Kidney capillary endothelial cell (primary cell): ENCODE data around the gene LDHD.

Source experiments
- DNase-seq: peaks from one replicate; pipeline ENCODE4 v3.0.0-alpha.2; 2018; ENCODE audit warnings: low spot score

Gene LDHD

DNA sequence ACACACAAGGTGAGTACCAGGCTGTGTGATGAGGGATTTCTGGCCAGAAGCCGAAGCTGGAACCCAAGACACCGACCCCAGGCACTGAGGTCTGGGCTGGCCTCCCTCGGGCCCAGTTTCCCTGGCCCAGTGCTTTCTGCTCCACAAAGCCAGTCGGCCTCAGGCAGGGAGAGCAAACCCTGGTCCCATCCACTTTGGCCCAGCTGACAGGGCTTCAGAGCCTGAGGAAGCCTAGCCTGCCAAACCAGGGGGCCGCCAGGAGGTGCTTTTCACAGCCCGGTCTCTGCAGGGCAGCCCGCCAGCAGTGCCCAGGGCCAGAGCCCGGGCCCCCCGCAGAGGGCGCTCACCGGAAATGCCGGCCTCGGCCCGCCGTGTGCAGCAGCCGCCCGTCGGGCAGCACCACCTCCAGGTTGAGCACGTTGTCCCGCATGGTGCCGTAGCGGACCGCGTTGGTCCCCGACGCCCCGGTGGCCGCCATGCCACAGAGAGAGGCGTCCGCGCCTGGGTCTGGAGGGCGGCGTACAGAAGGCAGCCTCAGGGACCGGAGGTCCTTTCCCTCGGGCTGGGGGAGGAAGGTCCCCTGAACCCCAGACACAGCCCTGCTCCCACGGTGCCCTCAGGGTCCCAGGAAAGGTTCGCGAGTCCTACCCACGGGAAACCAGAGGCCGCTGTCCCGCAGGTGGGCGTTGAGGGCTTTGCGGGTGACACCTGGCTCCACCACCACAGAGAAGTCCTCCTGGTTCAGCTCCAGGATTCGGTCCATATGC lies 2.2 kb downstream of the LDHD start:
- DNase-seq: no peak

DNA sequence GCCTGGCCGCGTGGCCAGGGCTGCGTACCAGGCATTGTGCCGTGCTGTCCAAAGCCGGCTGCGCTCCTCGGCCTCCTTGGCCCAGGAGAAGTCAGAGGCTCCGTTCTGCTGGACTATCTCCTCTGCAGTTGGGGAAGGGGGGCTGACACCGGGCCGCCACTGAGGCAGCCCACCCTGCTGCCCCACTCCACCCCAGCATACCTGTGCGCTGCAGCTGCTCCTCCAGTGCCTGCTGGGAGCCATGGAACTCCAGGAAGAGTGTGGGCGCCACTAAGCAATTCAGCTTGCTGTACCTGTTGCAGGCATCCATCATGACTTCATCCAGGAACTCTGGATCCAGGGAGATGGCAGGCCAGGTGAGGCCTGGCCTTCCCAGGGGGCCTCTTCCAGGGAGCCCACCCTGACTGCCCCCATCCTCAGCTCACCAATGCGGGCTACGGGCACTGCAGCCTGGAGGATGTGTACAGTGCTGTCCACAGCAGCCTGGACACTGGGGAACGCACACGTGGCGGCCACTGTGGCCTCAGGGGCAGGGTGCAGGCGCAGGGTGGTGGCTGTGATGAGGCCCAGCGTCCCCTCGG lies 2.9 kb downstream of the LDHD start:
- DNase-seq: no peak

- DNase-seq: no peak
Observed at GRCh38 chr16:75112734-75113491, 3.7 kb downstream of the LDHD start.

DNA sequence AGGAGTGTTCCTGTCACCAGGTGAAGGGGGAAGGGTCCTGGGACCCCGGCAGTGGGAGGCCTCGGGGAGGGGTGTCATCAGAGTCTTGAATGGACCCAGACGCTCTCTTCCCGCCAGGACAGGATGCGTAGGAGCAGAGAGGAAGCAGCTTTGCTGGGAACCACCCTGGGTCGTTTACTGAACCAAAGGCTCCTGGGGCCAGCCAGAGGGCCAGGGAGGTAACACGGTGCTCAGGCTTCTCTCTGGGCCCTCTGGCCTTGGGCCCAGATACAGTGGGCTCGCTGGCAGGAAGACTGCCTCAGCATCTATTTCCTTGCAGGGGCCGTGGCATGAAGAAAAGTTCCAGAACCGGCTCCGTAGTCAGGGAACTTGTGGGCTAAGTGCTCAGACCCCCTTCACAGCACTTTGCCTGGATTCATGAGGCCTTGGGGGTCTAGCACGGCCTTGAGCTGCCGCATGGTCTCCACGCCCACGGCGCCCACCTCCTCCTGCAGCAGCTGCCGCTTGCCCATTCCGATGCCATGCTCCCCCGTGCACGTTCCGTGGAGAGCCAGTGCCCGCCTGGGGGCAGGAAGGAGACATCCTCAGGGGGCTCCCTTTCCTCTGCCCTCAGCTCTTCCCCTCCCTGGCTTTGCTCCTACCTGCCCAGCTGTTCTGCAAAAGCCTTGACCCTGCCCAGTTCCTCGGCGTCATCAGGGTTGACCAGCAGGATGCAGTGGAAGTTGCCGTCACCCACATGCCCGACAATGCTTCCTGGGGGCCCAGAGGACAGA lies 4.4 kb downstream of the LDHD start:
- no peak for DNase-seq

- DNase-seq: no peak
Observed at GRCh38 chr16:75111514-75111940, 5.1 kb downstream of the LDHD start.

DNA sequence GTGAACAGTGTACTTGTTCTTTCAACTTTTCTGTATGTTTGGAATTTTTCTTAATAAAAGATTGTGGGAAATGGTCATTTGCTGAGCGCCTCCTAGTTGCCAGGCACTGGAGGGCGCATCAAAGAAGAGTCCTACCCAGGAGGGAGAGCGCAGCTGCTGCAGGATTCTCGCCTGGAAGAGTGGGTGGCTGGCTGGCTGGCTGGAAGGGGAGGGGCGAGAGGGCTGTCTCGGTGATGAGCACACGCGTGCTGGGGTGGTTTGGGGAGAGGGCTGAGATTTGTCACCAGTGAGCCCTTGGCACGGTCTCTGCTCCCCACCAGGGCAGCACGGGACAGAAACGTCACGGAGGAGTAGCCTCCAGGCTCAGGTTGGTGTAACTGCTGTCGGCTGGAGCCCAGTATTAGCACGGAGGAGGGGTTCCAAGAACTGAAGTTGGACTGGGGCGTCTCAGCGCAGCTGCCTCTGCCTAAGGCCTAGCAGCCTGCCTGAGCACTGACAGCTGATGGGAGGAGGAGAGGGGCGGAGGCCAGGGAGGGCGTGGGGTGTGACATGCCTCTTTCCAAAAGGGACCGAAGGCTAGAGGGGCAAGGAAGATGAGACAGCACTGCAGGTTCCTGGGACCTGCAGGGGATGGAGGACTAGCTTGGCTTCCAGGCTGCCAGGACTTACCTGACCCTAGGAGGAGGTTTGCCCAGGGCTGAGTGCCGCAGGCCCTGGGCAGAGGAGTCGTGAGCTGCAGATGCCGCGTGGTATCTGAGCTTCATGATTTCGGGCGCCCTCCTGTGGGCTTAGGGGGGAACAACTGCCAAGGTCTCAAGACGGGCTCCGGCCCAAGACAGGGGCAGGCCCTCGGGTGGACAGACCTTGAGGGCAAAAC lies 5.7 kb downstream of the LDHD start:
- peak; percentile 81 for DNase-seq

DNA sequence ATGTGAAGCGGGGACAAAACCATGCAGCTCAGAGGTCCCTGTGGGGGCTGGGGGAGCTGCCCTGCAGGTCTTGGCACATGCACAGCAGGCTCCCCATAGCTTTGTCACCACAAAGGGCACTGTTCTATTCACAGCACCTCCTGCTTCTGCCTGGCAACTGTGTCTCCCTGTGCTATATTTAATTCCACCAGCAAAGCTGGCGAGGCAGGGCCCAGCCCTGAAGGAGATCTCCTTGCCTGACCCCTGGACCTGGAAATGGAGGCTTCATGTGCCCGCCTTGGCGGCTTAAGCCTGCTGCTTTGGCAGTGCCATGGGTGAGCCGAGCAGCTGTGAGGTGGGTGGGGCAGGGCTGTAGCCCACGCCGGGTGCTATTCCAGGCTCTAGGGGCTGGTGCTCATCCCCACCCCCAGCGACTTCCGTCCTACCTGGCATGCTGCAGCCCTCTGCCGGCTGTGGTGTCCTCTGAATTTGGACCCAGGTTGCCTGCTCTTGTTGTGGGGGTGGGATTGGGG lies 6.8 kb downstream of the LDHD start:
- DNase-seq: no peak

GRCh38 chr16:75108792-75109731 lies 7.5 kb downstream of the LDHD start:
- DNase-seq: no peak

DNA sequence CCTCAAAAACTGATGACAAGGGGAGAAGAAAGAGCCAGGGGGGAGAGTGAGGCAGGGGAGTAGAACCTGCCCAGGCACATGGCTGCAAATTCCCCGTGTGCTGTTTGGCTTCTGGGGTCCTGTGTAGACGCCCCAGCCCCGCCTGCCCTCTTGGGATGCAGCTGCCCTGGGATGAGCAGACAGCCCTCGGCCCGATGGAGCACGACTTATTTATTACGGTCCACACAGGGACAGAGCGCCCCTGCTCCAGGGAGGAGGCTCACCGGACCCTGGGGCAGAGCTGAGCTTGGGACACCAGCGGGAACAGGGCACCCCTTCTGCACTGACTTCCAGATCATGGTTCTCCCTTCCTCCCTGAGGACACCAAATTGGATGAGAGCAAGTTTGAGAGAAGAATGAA lies 9.1 kb downstream of the LDHD start:
- no peak for DNase-seq

DNA sequence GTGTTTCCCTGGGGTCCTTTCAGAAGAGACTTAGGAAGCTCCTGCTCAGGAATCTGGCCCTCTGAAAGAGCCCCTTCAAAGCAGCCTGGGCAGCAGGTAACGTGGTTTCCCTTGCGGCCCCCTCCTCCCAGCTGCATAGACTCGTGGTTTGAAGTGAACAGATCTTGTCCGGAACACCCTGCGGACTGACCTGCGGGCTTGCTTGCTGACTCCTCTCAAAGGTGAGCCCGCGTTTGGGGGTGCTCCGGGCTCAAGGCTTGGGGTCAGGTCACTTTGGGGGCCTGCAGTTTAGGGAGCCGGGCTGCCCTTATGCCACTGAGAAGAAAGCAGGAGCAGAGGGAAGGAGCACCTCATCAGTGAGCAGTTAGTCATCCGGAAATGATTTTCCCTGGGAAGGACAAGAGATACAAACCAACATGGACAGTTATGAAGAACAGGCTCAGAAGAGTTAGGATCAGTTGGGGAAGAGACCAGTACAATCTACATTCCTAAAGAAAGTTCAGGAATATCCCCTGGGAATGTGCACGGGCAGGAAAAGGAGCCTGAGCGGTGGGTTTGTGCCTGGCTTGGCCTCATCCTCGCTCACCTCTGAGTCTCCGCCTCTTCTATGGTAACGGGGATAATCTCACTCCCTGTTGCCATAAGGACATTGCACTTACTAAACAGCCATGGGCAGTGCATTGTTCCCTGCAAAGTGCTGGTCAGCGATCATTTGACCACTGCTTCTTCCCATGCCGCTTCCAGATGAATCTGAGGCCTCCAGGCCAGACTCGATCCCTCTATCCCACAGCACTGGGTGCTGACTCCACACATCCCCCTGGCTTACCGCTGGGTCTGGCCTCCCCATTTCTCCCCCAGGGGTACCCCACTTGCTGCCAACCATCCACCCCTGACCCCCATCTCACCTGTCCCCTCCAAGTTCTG lies 10.0 kb downstream of the LDHD start:
- no peak for DNase-seq

DNA sequence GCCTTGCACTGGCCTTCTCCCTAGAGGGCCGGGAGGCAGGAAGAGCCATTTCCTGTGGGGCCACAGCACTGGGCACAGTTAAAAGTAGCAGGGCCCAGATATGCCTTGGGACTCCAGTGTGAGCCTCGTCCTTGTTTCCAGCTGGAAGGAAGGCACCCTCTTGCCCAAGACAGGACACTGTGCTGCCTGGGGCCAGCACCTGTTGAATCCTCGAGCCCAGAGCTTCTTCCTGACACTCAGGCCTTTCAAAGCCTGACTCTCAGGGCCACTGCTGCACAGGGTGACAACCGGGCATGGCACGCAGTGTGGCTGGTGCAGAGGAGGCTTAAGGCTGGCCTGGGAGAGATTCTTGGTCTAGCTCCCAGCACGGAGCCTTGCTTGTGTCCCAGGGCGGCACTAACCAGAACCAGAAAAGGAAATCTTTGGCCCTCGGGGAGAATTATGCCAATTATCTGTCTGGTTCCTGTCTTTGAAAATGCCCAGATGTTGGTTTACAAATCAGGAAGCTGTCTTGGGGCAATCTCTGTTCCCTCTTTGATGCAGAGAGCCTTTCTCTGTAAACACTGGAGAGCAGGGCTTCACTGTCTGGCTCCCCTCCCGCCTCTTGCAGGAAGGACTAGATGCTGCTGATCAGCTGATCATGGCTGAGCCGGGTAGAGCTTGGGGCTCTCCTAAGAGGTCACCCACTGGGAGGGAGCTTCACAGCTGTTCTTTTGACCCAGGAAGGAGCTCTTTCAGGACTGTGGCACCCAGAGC lies 11.1 kb downstream of the LDHD start:
- DNase-seq: no peak

GRCh38 chr16:75104836-75105235 lies 11.7 kb downstream of the LDHD start:
- no peak for DNase-seq

DNA sequence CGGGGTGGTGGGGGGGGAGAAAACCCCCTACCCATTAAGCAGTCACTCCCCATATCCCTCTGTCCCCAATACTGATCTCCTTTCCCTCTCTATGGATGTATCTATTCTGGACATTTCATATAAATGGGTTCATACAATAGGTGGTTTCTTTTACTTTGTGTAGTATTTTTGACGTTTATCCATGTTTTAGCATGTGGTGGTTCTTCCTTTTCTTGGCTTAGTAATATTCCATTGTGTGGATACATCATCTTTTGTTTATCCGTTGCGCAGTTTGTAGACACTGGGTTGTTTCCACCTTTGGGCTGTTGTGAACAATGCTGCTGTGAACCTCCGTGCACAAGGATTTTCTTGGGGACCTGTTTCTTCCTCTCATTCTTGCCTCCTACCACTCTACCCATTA lies 12.6 kb downstream of the LDHD start:
- DNase-seq: no peak

DNA sequence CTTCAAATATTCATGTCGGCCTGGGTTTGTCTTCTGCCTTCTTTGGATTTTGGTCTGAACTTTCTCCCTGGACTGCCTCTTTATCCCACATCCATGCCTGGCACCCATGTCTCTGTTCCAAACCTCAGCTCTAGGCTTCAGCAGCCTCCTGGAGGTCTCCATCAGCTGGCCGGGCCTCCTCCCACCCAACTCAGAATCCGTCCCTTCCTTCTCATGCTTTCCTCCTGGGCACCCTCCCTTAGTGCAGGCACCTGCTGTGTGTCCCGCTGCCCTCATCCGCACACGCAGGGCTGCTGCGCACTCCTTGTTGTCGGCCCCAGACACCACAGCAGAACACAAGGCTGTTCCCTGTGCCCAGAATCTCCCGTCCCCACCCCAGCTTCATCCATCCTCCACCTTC lies 14.0 kb downstream of the LDHD start:
- DNase-seq: no peak

GRCh38 chr16:75101635-75102034 lies 14.9 kb downstream of the LDHD start:
- DNase-seq: no peak

DNA sequence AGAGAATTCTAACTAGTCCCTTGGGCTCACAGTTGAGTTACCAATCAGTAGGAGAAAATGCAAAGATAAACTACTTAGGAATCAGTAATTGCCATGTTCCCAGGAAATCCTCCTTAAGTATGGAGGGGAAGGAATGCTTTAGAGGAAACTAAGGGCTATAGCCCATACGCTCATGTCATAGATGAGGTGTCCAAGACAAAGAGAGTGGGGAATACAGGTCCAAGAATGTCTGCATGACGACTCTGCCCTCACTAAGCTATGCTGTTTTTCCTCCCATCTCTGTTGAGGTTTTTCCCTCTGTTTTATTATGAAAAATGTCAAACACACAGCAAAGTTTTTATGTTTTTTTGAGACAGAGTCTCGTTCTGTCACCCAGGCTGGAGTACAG lies 16.0 kb downstream of the LDHD start:
- no peak for DNase-seq

DNA sequence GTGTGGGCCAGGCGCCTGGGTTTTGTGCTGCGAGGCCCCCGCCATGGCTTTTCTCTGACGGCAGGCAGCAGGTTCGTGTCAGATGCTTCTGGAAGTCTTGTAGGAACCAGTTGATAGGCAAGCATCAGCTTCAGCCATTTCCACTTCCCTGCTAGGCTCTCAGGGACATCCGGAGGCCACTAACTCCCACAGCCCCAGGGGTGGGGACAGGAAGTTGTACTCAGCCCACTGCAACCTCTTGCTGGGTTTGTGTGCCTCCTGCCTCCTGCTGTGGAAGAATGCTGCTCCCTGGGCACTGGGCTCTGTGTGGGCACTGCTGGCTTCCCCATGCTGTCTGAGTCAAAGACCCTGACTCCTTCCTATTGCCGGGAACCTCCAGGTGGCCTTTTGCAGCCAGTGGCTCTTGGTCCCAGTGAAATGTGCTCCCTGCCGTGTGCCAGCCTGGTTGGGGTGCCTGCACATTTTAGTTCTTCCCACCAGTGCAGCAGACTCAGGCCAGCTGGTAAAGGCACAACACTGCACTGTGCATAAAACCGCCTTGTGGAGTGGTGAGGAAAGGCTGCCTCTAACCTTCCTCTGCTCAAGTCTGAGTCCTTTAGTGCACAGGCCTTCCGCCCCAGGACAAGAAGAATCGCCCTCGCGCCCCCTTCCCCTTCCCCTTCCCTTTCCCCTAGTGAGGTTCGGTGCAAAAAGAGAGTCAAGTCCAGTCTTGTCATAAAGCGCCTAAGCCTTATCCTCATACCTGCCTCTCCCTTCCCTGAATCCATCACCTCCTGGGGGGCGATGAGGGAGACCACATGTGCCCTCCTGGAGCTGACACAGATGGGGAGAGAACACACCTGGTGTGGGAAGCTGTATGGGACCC lies 16.6 kb downstream of the LDHD start:
- peak; percentile 72 for DNase-seq
